Left colon (tissue), 2 donors: ENCODE data around the gene PPP1R13B. TPM values are rescaled to one million over a fixed set of nuclear protein-coding genes. Genes with fewer than 3 reads are reported as not detected.

Experiments
- ATAC-seq: fragments of 200-7000 bp; cut with Tn5 transposase; one replicate; pipeline ENCODE4 v1.9.1; 2020; ENCODE audit warnings: mild to moderate bottlenecking, moderate library complexity
- DNase-seq, 2 donors: peaks; one replicate each; pipeline ENCODE4 v3.0.0-alpha.2; 2020
- intact Hi-C, 2 donors: fragments of 100-400 bp; cut with DNase I in 1 of 2; cut with micrococcal nuclease in 1 of 2; formaldehyde crosslinking; loops; one replicate each; pipeline versions ENCODE4 v1.11.2 to v1.14.0; 2022; cut with DNase I, micrococcal nuclease
- total RNA-seq, 2 donors: library from RNA; stranded (reverse); fragmentation: NEBNext Ultra II Directional; extraction: Animal tissue kit (Norgen Biotek cat#: 25700); gene quantifications; one replicate each; pipeline ENCODE4 v1.2.1, GENCODE V29; 2021
- donor health status: DM: no; HTN: no; CAD: no.
- donor health status: DM: yes; HTN: yes; CAD: no.

The PPP1R13B gene
- total RNA-seq, 2 donors from 2014 or later: 52.9 to 67.2 TPM

- no peak for ATAC-seq
- intact Hi-C loops: no loop called here
- no peak for DNase-seq
Observed at GRCh38 chr14:103738701-103739451, 108.5 kb downstream of the PPP1R13B start.

GRCh38 chr14:103738166-103738565 is 109.2 kb downstream of the PPP1R13B start:
- DNase-seq (no peak), ATAC-seq (no peak)
- intact Hi-C loops: no loop called here

- no peak for ATAC-seq
- DNase-seq: no peak
Observed at GRCh38 chr14:103737432-103738045, 109.8 kb downstream of the PPP1R13B start.

GRCh38 chr14:103736546-103737431 is 110.6 kb downstream of the PPP1R13B start:
- intact Hi-C loops: no loop called here
- no peak for ATAC-seq

More at GRCh38 chr14:103737432-103738045, 109.8 kb downstream of the PPP1R13B start:
- intact Hi-C loops: no loop called here

GRCh38 chr14:103735815-103736545 is 111.4 kb downstream of the PPP1R13B start:
- DNase-seq (no peak), ATAC-seq (no peak)
- intact Hi-C loops: no loop called here

More at GRCh38 chr14:103736546-103737431, 110.6 kb downstream of the PPP1R13B start:
- no peak for DNase-seq

GRCh38 chr14:103735439-103735814 is 111.9 kb downstream of the PPP1R13B start:
- intact Hi-C loops: no loop called here
- ATAC-seq (no peak), DNase-seq (no peak)

- intact Hi-C loops: no loop called here
- DNase-seq: no peak
Observed at GRCh38 chr14:103735022-103735421, 112.4 kb downstream of the PPP1R13B start.

GRCh38 chr14:103734081-103734888 is 113.1 kb downstream of the PPP1R13B start:
- DNase-seq: no peak
- no peak for ATAC-seq
- intact Hi-C loops: no loop called here

More at GRCh38 chr14:103735022-103735421, 112.4 kb downstream of the PPP1R13B start:
- ATAC-seq: no peak

GRCh38 chr14:103733651-103734050 is 113.7 kb downstream of the PPP1R13B start:
- ATAC-seq: no peak
- no peak for DNase-seq
- intact Hi-C loops: no loop called here

- DNase-seq: no peak
- intact Hi-C loops: no loop called here
- ATAC-seq: no peak
Observed at GRCh38 chr14:103732868-103733620, 114.3 kb downstream of the PPP1R13B start.

GRCh38 chr14:103731916-103732867 is 115.2 kb downstream of the PPP1R13B start:
- intact Hi-C loops: no loop called here
- DNase-seq (no peak), ATAC-seq (no peak)

- intact Hi-C loops: no loop called here
- ATAC-seq: no peak
- DNase-seq: no peak
Observed at GRCh38 chr14:103731481-103731880, 115.9 kb downstream of the PPP1R13B start.

GRCh38 chr14:103730490-103731035 is 116.8 kb downstream of the PPP1R13B start:
- ATAC-seq: no peak
- intact Hi-C loops: no loop called here
- peak in 1 of 2 donors; percentile 22 for DNase-seq

- intact Hi-C loops: no loop called here
- DNase-seq: peak in 1 of 2 donors; percentile 18
- ATAC-seq: no peak
Observed at GRCh38 chr14:103729496-103730448, 117.6 kb downstream of the PPP1R13B start.

- DNase-seq: no peak
- ATAC-seq: no peak
- intact Hi-C loops: no loop called here
Observed at GRCh38 chr14:103728721-103729120, 118.7 kb downstream of the PPP1R13B start.
